Mesenchymal stem cell (in vitro differentiated cells and primary cell): ENCODE measurements around the gene EIF4EBP3. TPM values are rescaled to one million over a fixed set of nuclear protein-coding genes. Genes with fewer than 3 reads are reported as not detected.

ENCODE experiments used
- DNase-seq: peaks from one replicate; pipeline ENCODE4 v3.0.0-alpha.2; 2013
- H2AFZ ChIP-seq: one replicate; pipeline ENCODE4 v1.6.1; 2013; ENCODE audit warnings: low read depth, mild to moderate bottlenecking, control low read depth, inconsistent platforms, low read length, moderate library complexity
- H2AK5ac ChIP-seq: 2 replicates; pipeline ENCODE4 v1.6.1; 2013; ENCODE audit warnings: low read length, moderate library complexity, mild to moderate bottlenecking, inconsistent platforms; ENCODE audit not compliant: severe bottlenecking
- H2BK120ac ChIP-seq: one replicate; pipeline ENCODE4 v1.6.1; 2013; ENCODE audit warnings: low read depth, mild to moderate bottlenecking, inconsistent platforms, low read length, moderate library complexity
- H2BK12ac ChIP-seq, 2 experiments: one replicate each; pipeline ENCODE4 v1.6.1; 2013; ENCODE audit warnings: inconsistent platforms in 2 of 2, low read length in 2 of 2, mild to moderate bottlenecking in 2 of 2, moderate library complexity in 2 of 2, control low read depth in 1 of 2
- H2BK15ac ChIP-seq: one replicate; pipeline ENCODE4 v1.6.1; 2013; ENCODE audit warnings: mild to moderate bottlenecking, low read depth, inconsistent platforms; ENCODE audit not compliant: poor library complexity, severe bottlenecking
- H2BK5ac ChIP-seq: 2 replicates; pipeline ENCODE4 v1.6.1; 2013; ENCODE audit warnings: low read depth, mild to moderate bottlenecking, low read length, control low read depth, inconsistent platforms; ENCODE audit not compliant: poor library complexity, severe bottlenecking
- H3K14ac ChIP-seq, 2 experiments: one replicate each; pipeline ENCODE4 v1.6.1; 2013; ENCODE audit warnings: inconsistent platforms in 2 of 2, low read length in 2 of 2, control low read depth in 1 of 2, mild to moderate bottlenecking in 1 of 2, moderate library complexity in 1 of 2
- H3K18ac ChIP-seq, 2 experiments: one replicate each; pipeline ENCODE4 v1.6.1; 2013; ENCODE audit warnings: inconsistent platforms in 2 of 2, low read length in 2 of 2, control low read depth in 1 of 2, low read depth in 1 of 2, mild to moderate bottlenecking in 1 of 2
- H3K23ac ChIP-seq, 2 experiments: one replicate each; pipeline ENCODE4 v1.6.1; 2013; ENCODE audit warnings: inconsistent platforms in 2 of 2, low read length in 2 of 2, mild to moderate bottlenecking in 2 of 2, moderate library complexity in 2 of 2, control low read depth in 1 of 2
- H3K27ac ChIP-seq: 2 replicates; pipeline ENCODE4 v1.5.1; 2013; ENCODE audit warnings: mild to moderate bottlenecking, moderate library complexity, low read length, control low read depth, inconsistent platforms; ENCODE audit not compliant: poor library complexity, severe bottlenecking
- H3K27me3 ChIP-seq, 2 experiments: 2 replicates each; pipeline versions ENCODE4 v1.6.1 to v1.7.0; 2013; ENCODE audit warnings: low read length in 2 of 2, mild to moderate bottlenecking in 2 of 2, moderate library complexity in 2 of 2, control low read depth in 1 of 2, inconsistent platforms in 1 of 2; ENCODE audit not compliant: control insufficient read depth in 1 of 2, insufficient read depth in 1 of 2
- H3K36me3 ChIP-seq, 2 experiments: 2 replicates each; pipeline versions ENCODE4 v1.6.1 to v1.7.0; 2013; ENCODE audit warnings: low read length in 2 of 2, control low read depth in 1 of 2, inconsistent platforms in 1 of 2, low read depth in 1 of 2, mild to moderate bottlenecking in 1 of 2; ENCODE audit not compliant: insufficient read depth in 2 of 2, control insufficient read depth in 1 of 2
- H3K4ac ChIP-seq, 2 experiments: one replicate each; pipeline ENCODE4 v1.6.1; 2013; ENCODE audit warnings: inconsistent platforms in 2 of 2, low read length in 2 of 2, mild to moderate bottlenecking in 2 of 2, moderate library complexity in 2 of 2, control low read depth in 1 of 2, low read depth in 1 of 2
- H3K4me1 ChIP-seq: 2 replicates; pipeline ENCODE4 v1.6.1; 2013; ENCODE audit warnings: low read depth, low read length, control low read depth; ENCODE audit not compliant: control insufficient read depth, insufficient read depth
- H3K4me2 ChIP-seq: 2 replicates; pipeline ENCODE4 v1.6.1; 2013; ENCODE audit warnings: low read length, mild to moderate bottlenecking, inconsistent platforms; ENCODE audit not compliant: poor library complexity, severe bottlenecking
- H3K4me3 ChIP-seq, 2 experiments: 2 replicates each; pipeline versions ENCODE4 v1.5.1 to v1.7.0; 2013; ENCODE audit warnings: low read length in 2 of 2, mild to moderate bottlenecking in 2 of 2, control low read depth in 1 of 2, low read depth in 1 of 2; ENCODE audit not compliant: insufficient read depth in 1 of 2
- H3K79me1 ChIP-seq: replicated peaks from 2 replicates; pipeline ENCODE4 v1.6.1; 2013; ENCODE audit warnings: mild to moderate bottlenecking, control low read depth, low read length, inconsistent platforms; ENCODE audit not compliant: poor library complexity, severe bottlenecking
- H3K9ac ChIP-seq: 2 replicates; pipeline ENCODE4 v1.7.0; 2013; ENCODE audit warnings: mild to moderate bottlenecking, low read length, moderate library complexity
- H3K9me3 ChIP-seq: 2 replicates; pipeline ENCODE4 v1.7.0; 2013; ENCODE audit warnings: mild to moderate bottlenecking, low read length; ENCODE audit not compliant: control insufficient read depth
- H4K8ac ChIP-seq: one replicate; pipeline ENCODE4 v1.6.1; 2013; ENCODE audit warnings: inconsistent platforms, mild to moderate bottlenecking, low read length, moderate library complexity
- H4K91ac ChIP-seq: one replicate; pipeline ENCODE4 v1.6.1; 2013; ENCODE audit warnings: mild to moderate bottlenecking, low read length, inconsistent platforms
- WGBS: methylation state at CpG from one replicate; pipeline ENCODE4 v1.1.7; 2013; ENCODE audit warnings: mixed read lengths; 5-methylcytosine and 5-hydroxymethylcytosine counted together
- small RNA-seq: library from polyadenylated mRNA; stranded (forward); fragments of <200 nt; extraction: miRNeasy Mini kit (QIAGEN cat#:217004); gene quantifications from one replicate; pipeline ENCODE3, GENCODE V24; 2013; ENCODE audit warnings: low read depth

The EIF4EBP3 gene

DNA sequence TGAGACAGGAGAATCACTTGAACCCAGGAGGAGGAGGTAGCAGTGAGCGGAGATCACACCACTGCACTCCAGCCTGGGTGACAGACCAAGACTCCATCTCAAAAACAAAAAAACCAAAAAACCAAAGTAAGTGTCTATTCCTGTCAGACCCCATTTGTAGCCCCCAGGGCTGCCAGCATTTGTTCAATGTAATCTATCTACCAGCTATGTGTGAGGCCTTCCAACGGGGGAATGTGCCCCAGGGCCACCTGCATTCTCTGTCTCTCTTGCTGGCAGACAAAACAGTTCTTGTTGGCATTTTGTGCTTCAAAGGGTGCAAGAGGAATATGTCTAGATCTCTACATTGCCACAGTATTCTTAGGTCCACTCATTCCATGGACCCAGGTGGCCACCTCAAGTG, 51.4 kb downstream of the EIF4EBP3 start:
- Histone ChIP-seq H3K18ac (no peak overlapping the region), H3K4ac (no peak overlapping the region)
- WGBS: 75% methylated on average over 2 of the region's 2 CpGs

More for the DNA sequence above, 51.4 kb downstream of the EIF4EBP3 start:
- H3K27ac ChIP-seq: no peak overlapping the region
- no peak overlapping the region for H2BK12ac ChIP-seq
- no peak overlapping the region for H4K8ac ChIP-seq
- no peak overlapping the region for H3K9ac ChIP-seq
- no peaks in the 10 kb centered on the region for H3K4me1 ChIP-seq
- H3K23ac ChIP-seq: no peak overlapping the region
- H3K79me1 ChIP-seq: no peaks in the 10 kb centered on the region
- no peak for DNase-seq
- no peak overlapping the region for H3K4me2 ChIP-seq
- no peak overlapping the region for H2BK15ac ChIP-seq
- no peak overlapping the region for H2AFZ ChIP-seq
- no peaks in the 10 kb centered on the region for H3K9me3 ChIP-seq
- no peak overlapping the region for H3K14ac ChIP-seq
- no peak overlapping the region for H2AK5ac ChIP-seq
- no peak overlapping the region for H4K91ac ChIP-seq
- no peak overlapping the region for H3K4me3 ChIP-seq
- H3K27me3 ChIP-seq: peaks cover 0 to 13% of the 10 kb centered on the region in 2 experiments
- H3K36me3 ChIP-seq: no peaks in the 10 kb centered on the region
- no peak overlapping the region for H2BK120ac ChIP-seq
- no peak overlapping the region for H2BK5ac ChIP-seq

Small RNA genes lying within 50 kb of the gene (small RNA-seq; reads per million reads assigned to genes)
- gene RF00279 (not detected), gene RF00443 (not detected)
